Measurements from ENCODE around the gene RAI14.

Gene RAI14

GRCh38 chr5:34677428-34677827, 21.3 kb downstream of the RAI14 start:
- no peak for DNase-seq (ENCODE audit: low read depth)

- DNase-seq (ENCODE audit: low read depth), result no peak
These were observed 24.8 kb downstream of the RAI14 start for GRCh38 chr5:34680896-34681295.

- no peak for DNase-seq (ENCODE audit: low read depth)
These were observed 26.9 kb downstream of the RAI14 start for GRCh38 chr5:34682926-34683623.

GRCh38 chr5:34684281-34684979, 28.3 kb downstream of the RAI14 start:
- DNase-seq (ENCODE audit: low read depth), result no peak

DNA sequence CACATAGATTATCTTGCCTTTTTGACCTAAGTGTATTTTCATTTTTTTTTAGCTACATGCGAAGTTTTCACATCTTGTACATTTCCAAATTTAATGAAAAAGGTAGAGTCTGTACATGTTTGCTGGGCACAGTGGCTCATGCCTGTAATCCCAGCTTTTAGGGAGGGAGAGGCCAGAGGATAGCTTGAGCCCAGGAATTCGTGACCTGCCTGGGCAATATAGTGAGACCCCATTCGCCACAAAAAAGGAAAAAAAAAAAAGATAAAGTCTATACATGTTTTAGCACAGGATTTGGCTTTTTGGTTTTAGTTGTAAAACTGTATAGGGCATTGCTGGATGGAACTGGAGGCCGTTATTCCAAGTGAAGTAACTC, 28.8 kb downstream of the RAI14 start:
- DNase-seq (ENCODE audit: low read depth), result no peak

DNA sequence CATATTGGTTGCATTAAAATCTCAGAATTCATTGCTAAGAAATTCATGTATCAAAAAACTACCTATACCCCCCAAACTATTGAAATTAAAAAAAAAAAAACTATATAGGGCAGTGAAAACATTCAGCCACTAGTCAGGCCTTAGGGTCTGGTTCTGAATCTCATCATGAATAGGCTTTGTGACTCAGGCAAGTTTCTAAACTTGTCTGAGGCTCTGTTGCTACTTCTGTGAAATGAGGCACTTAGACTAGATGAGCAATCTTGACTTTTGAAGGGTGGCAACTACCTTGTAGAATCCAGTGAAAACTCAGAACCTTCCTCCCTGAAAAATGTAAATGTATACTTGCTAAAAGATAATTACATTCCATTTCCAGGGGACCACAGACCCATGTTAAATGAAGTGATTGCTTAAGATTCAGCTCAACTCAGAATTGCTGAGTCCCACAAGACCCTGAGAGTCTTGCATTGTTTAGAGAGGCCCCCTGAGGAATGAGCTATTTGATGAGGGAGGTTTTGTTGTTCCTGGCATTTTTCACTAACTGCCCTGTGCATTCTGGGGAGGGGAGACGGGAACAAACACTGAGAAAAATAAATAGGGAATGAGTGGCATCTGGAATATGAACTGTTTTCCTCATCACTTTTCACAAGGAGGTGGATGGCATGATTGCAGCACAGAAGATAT, 29.5 kb downstream of the RAI14 start:
- DNase-seq (ENCODE audit: low read depth), result no peak

DNA sequence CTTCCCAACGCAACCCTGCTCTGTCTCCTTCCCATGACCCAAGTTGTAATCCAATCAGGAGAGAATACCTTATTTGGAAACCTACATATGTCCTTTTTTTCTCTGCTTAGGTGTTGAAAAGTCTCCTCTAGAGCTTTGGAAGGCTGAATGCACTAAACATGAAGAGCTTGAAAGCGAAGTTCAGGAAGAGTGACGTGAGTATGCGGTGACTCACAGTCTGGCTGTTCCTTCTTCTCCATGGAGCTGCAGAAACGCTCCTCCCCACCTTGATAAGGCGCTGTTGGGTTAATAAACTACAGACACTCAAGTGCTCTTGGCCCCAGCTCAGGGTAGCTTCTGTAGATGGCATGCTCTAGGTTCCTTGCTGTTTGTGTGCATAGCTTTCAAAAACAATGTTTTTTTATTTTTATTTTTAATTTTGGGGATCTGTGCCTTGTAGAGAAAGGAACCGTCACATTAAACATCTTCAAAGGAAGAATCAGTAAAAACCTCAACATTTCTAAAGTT, 30.7 kb downstream of the RAI14 start:
- DNase-seq (ENCODE audit: low read depth), result no peak

GRCh38 chr5:34687269-34688011, 31.3 kb downstream of the RAI14 start:
- DNase-seq (ENCODE audit: low read depth), result no peak

DNA sequence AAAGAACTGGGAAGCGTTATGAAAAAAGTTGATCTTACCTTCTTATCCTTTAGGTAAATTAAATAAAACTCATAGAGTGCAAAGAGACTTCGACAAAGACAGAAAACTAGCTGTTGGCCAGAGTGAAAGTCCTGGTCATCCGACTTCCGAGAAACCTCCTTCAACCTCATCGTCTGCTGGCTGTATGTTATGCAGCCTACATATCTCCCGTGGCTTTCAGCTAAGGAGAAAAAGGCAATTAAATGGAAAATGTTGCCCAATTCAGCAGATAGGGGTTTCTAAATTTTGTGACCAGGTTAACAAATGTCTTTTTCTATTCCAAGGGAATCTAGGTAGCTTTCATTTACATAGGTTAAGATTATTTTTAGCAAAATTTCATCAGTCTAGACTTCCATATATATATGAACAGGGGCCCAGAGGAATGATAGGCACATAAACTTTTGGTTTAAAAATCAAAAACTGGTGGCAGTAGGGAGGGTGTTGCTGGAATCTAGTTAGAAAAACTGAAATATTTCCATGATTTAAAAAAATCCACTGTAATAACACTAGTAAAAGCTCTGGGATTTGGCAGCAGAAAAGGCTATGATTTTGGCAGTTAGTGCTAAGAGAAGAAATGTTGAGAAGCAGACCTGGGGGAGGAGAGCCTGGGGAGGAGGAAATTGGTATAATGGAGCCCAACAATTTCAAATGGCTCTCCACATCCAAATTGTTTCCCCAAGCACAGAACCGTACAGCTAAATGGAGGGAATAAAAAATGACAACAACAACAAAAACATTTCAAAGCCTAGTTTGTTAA, 32.1 kb downstream of the RAI14 start:
- DNase-seq (ENCODE audit: low read depth), result no peak

GRCh38 chr5:34690301-34690700, 34.2 kb downstream of the RAI14 start:
- no peak for DNase-seq (ENCODE audit: low read depth)

GRCh38 chr5:34690898-34691297, 34.8 kb downstream of the RAI14 start:
- no peak for DNase-seq (ENCODE audit: low read depth)

DNA sequence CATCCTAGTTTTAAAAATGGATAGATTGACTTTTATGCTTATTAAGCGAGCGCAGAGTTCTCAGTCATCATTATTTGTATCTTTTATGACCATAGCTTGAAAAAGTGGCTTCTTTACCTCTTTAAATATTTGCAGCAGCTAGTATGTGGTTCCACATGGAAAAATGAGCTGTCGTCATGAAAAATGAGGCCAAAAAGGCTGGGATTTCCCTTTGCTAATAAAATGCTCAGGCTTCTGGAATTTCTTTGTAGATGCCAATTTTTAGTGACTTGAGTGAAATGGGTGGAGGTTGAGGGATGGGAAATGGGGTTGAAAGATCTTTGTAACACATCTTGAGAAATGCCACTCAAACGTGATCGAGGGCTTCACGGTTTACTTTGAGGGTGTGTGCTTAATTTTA, 35.2 kb downstream of the RAI14 start:
- no peak for DNase-seq (ENCODE audit: low read depth)

DNA sequence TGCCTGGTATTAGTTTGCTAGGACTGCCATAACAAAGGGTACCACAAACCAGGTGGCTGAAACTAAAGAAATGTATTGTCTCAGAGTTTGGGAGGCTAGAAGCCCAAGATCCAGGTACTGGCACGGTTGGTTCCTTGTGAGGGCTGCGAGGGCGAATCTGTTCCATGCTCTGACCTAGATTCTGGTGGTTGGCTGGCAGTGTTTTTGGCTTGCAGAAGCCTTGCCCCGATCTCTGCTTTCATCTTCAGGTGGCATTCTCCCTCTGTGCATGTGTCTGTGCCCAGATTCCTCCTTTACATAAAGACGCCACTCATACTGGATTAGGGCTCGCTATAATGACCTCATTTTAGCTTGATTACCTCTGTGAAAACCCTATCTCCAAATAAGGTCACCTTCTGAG, 36.7 kb downstream of the RAI14 start:
- DNase-seq (ENCODE audit: low read depth), result no peak

DNA sequence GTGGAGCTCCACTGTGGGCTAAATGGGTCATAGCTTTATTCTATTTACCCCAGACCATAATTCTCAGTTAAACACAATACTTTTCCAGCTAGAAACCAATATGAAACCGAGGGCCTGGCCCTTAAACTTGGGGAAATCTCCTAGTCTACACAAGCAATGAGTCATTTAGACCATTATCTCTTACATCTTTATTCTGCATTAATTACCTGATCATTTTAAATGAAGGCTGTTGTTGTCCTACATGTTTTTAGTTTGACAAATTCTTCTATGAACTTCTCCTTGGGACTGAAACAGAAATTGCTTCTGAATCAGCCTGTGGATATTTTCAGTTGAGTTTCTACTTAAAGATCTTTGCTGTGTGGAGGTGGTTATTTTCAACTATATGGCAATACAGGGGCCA, 37.9 kb downstream of the RAI14 start:
- DNase-seq (ENCODE audit: low read depth), result no peak

GRCh38 chr5:34694685-34695084, 38.6 kb downstream of the RAI14 start:
- DNase-seq (ENCODE audit: low read depth), result no peak

GRCh38 chr5:34695275-34696027, 39.3 kb downstream of the RAI14 start:
- no peak for DNase-seq (ENCODE audit: low read depth)

DNA sequence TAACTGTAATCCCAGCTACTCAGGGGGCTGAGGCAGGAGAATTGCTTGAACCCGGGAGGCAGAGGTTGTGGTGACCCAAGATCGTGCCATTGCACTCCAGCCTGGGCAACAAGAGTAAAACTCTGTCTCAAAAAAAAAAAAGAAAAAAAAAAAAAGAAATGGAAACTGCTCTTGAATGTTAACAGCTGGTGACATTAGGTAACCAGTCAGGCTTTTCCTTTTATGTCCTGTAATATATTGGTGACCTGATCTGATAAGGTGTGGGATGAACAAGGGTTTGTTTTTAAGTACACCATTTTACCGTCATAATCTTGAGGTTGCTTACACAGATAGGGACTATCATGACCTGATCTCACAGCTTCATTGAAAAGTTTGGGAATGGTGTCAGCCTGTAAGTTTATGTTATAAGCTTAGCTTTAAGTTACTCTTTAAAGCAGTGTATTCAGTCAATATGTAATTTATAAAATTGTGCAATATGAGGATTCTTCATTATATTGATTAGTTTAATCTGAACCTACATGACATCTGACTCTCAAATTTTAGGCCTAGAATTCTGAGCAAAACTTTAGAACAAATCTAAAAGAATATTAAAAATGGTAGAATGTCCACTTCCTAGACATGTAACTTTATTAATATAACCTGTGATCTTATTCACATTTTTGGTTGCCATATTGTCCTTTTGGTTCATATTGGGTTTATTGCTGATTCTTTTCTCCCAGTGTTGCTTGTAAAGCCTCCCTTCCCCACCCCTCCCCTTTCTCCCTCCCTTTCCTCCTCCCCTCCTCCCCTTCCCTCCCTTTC, 41.4 kb downstream of the RAI14 start:
- no peak for DNase-seq (ENCODE audit: low read depth)

DNA sequence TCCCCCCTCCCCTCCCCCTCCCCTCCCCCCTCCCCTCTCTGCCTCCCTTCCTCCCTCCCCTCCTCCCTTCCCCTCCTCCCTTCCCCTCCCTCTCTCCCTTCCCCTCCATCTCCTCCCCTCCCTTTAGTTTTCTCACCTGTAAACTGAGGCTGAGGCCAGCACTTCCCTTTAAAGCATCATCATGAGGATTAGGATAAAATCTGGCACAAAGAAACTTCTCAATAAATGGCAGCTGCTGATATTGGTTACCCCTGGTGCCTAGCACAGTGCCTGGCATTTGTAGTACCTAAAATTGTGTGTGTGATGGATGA, 41.9 kb downstream of the RAI14 start:
- DNase-seq (ENCODE audit: low read depth), result no peak

- DNase-seq (ENCODE audit: low read depth), result no peak
These were observed 42.6 kb downstream of the RAI14 start for GRCh38 chr5:34698754-34699153.

Data from T-helper 22 cell (primary cell).